Measurements from ENCODE around the gene PHF8. TPM values are rescaled to one million over a fixed set of nuclear protein-coding genes. Genes with fewer than 3 reads are reported as not detected.

Gene PHF8
- total RNA-seq: 10 to 100 TPM; 26.2 to 39.7 (median 35.6) TPM
- polyA plus RNA-seq: 10 to 100 TPM; 11.7 to 22.4 TPM
- long read RNA-seq, donor 1, partial matches to known transcripts: 17 of 21 reads
- long read RNA-seq, donor 1, other reads (novel, unspliced or antisense): 4 of 21 reads
- long read RNA-seq, donor 2, full-length matches to known transcripts: 2 of 8 reads
- long read RNA-seq, donor 2, partial matches to known transcripts: 6 of 8 reads
- long read RNA-seq, donor 2, other reads (novel, unspliced or antisense): 0 of 8 reads
- long read RNA-seq, donor 3, partial matches to known transcripts: 5 of 10 reads
- long read RNA-seq, donor 3, other reads (novel, unspliced or antisense): 5 of 10 reads

DNA sequence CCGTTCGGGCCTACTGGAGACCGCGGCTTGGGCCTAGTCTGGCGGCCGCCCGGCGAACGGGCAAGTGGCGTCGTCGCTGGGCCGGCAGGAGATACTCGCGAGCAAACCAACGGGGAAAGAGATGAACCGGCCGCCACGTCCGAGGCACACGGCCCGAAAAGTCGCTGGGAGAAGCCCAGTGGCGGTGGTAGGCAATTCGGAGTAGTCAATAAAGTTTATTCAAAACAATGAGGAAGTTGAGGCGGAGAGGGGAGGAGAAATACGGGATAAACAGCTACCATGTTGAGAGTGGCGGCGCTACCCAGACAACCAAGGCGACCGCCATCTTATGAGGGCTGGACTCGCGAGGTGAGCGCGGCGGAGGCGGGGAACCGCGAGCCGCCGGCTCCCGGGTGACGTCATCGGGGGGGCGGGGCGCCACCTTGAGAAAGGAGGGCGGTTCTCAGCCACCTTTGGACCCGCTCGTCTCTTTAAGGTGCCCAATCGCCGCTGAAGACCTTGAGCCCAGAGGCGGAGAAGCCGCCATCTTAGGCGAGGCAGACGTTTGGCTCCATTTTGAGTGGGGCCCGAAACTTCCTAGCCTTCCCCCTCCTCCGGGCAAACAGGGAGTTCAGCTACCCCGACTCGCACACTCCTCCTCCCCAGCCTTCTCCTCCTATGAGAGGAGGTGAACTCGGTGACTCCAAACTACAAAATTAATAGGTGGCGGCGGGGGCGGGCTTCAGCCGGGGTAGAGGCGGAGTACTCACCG is at the start of gene PHF8:
Gene PHF8, minus strand, starts transcription at position 348 of the 751 bp plus-strand sequence. CDS start 1,745 bp downstream, outside the sequence.
- DNase-seq: peak; percentile 94 to 97 (median 95)
- WGBS, 3 donors: 33 to 43% (median 35%) methylated on average over 66 of the region's 66 CpGs
- Histone ChIP-seq H3K27me3 (no peaks in the 10 kb centered on the region), H3K9me3 (no peaks in the 10 kb centered on the region), H3K4me1 (ENCODE audit: insufficient read depth) (no peaks in the 10 kb centered on the region), H3K36me3 (no peaks in the 10 kb centered on the region), H3K4me3 (peak within 1 kb of the TSS; percentile 67), H3K27ac (peak within 1 kb of the TSS; percentile 87 to 94)
- intact Hi-C loops (cut with DNase I): loop anchor here in 1 of 4 donors (10.0 kb wide), 1 partner anchor 1010 kb away; no protein-coding TSS in a partner anchor
- TF ChIP-seq, protein P1, sequence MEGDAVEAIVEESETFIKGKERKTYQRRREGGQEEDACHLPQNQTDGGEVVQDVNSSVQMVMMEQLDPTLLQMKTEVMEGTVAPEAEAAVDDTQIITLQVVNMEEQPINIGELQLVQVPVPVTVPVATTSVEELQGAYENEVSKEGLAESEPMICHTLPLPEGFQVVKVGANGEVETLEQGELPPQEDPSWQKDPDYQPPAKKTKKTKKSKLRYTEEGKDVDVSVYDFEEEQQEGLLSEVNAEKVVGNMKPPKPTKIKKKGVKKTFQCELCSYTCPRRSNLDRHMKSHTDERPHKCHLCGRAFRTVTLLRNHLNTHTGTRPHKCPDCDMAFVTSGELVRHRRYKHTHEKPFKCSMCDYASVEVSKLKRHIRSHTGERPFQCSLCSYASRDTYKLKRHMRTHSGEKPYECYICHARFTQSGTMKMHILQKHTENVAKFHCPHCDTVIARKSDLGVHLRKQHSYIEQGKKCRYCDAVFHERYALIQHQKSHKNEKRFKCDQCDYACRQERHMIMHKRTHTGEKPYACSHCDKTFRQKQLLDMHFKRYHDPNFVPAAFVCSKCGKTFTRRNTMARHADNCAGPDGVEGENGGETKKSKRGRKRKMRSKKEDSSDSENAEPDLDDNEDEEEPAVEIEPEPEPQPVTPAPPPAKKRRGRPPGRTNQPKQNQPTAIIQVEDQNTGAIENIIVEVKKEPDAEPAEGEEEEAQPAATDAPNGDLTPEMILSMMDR (IDR thresholded peaks at IDR 0.05): peak in 1 of 3 donors; percentile 0
- no peak for TF ChIP-seq EP300 (IDR thresholded peaks at IDR 0.05)
- peak; percentile 42 for TF ChIP-seq POLR2A (IDR thresholded peaks at IDR 0.05)

DNA sequence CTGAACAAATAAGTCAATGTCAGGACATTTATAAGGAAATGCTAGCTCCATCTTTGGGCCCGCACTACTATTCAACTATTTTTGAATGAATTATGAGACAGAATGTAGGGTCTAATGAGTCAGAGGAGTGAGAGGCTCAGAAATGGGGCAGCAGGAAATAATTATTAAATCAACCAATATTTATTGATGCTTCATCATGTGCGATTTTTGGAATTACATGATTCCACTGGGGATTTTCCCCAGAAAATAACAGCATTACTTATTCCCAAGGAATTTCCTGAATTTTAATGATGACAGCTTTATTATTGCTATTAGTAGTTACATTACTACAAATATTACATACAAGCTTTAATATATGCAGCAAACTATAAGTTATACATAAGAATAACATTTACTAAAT is 49.3 kb upstream of the PHF8 start:
- TF ChIP-seq POLR2A (IDR thresholded peaks at IDR 0.05): no peak
- TF ChIP-seq, protein P1 (IDR thresholded peaks at IDR 0.05): no peak
- no peak for TF ChIP-seq EP300 (IDR thresholded peaks at IDR 0.05)
- no peak overlapping the region for H3K4me3 ChIP-seq
- no peaks in the 10 kb centered on the region for H3K9me3 ChIP-seq
- H3K27me3 ChIP-seq: no peaks in the 10 kb centered on the region
- WGBS, 3 donors: 73 to 80% (median 77%) methylated on average over 2 of the region's 2 CpGs
- H3K36me3 ChIP-seq: no peaks in the 10 kb centered on the region
- no peak for DNase-seq
- H3K4me1 ChIP-seq (ENCODE audit: insufficient read depth): no peaks in the 10 kb centered on the region
- intact Hi-C loops (cut with DNase I): loop anchor here in 1 of 4 donors (5.0 kb wide), 1 partner anchor 249 kb away; no protein-coding TSS in a partner anchor
- no peak overlapping the region for H3K27ac ChIP-seq

DNA sequence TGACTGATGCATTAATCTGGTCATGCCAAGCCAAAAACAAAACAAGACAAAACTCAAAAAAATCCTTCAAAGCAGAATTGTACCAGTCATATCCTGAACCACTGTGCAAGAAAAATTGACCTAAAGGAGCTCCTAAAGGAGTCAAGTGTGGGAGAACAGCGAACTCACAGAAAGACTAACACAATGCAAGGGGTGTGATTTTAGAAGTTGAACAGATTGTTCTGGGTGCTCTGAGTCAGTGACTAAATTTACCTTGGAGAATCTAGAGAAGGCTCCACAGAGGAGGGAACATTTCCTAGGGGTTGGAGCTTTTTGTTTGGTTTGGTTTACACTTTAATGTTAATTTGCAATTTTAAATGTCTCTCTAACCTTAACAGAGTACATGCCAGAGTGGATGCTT is 48.9 kb upstream of the PHF8 start:
- Histone ChIP-seq H3K4me1 (ENCODE audit: insufficient read depth) (no peaks in the 10 kb centered on the region), H3K9me3 (no peaks in the 10 kb centered on the region), H3K27ac (no peak overlapping the region), H3K4me3 (no peak overlapping the region), H3K36me3 (no peaks in the 10 kb centered on the region), H3K27me3 (no peaks in the 10 kb centered on the region)
- TF ChIP-seq, protein P1 (IDR thresholded peaks at IDR 0.05): no peak
- TF ChIP-seq POLR2A (IDR thresholded peaks at IDR 0.05): no peak
- TF ChIP-seq EP300 (IDR thresholded peaks at IDR 0.05): no peak
- no peak for DNase-seq
- WGBS, 3 donors: 61 to 68% (median 64%) methylated on average over 1 of the region's 1 CpG
- intact Hi-C loops (cut with DNase I): loop anchor here in 1 of 4 donors (5.0 kb wide), 1 partner anchor 249 kb away; no protein-coding TSS in a partner anchor

DNA sequence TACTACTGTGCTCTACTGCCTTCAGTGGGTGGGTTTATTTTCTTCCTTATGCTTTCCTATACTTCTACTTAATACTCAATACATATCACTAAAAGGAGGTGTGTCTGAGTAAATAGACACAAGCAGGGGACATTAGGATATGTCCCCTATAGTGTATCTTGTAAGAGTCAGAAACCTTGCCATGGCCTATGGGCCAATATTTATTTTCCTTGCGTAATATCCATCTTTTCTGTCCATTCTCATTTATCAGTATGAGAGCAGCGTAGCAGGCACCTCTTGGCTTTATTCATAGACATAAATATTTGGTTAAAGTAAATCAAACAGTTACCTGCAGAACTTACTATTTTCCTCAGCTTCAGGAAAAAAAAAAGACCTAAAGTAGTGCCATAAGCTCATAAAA is 46.6 kb upstream of the PHF8 start:
- Histone ChIP-seq H3K9me3 (no peaks in the 10 kb centered on the region), H3K27me3 (no peaks in the 10 kb centered on the region), H3K4me3 (no peak overlapping the region), H3K36me3 (no peaks in the 10 kb centered on the region), H3K4me1 (ENCODE audit: insufficient read depth) (no peaks in the 10 kb centered on the region), H3K27ac (no peak overlapping the region)
- WGBS, 3 donors: 73 to 78% (median 78%) methylated on average over 2 of the region's 2 CpGs
- no peak for DNase-seq
- TF ChIP-seq, protein P1 (IDR thresholded peaks at IDR 0.05): no peak
- TF ChIP-seq POLR2A (IDR thresholded peaks at IDR 0.05) (no peak), EP300 (IDR thresholded peaks at IDR 0.05) (no peak)
- intact Hi-C loops (cut with DNase I): loop anchor here in 1 of 4 donors (5.0 kb wide), 1 partner anchor 251 kb away; no protein-coding TSS in a partner anchor
